GM06990 (cell line): ENCODE results near the gene FAM167B.

Source experiments
- DNase-seq: peaks from one replicate; pipeline ENCODE4 v3.0.0-alpha.2; 2011; ENCODE audit not compliant: insufficient read length; ENCODE audit errors: extremely low read depth
- H3K27me3 ChIP-seq: replicated peaks from 2 replicates; pipeline ENCODE4 v1.6.0; 2011; ENCODE audit warnings: low read length; ENCODE audit not compliant: control insufficient read depth, insufficient read depth
- H3K36me3 ChIP-seq: 2 replicates; pipeline ENCODE4 v1.5.1; 2011; ENCODE audit warnings: low read length; ENCODE audit not compliant: control insufficient read depth, insufficient read depth
- H3K4me3 ChIP-seq: replicated peaks from 2 replicates; pipeline ENCODE4 v1.5.1; 2011; ENCODE audit warnings: low read depth, mild to moderate bottlenecking, control low read depth, low read length
- TF ChIP-seq, protein P1 (sequence below): IDR thresholded peaks from 2 replicates; pipeline ENCODE4 v1.5.1; 2011; ENCODE audit warnings: low read length, control low read depth, mild to moderate bottlenecking, inconsistent platforms; ENCODE audit not compliant: insufficient read depth, poor library complexity, severe bottlenecking

FAM167B gene

DNA sequence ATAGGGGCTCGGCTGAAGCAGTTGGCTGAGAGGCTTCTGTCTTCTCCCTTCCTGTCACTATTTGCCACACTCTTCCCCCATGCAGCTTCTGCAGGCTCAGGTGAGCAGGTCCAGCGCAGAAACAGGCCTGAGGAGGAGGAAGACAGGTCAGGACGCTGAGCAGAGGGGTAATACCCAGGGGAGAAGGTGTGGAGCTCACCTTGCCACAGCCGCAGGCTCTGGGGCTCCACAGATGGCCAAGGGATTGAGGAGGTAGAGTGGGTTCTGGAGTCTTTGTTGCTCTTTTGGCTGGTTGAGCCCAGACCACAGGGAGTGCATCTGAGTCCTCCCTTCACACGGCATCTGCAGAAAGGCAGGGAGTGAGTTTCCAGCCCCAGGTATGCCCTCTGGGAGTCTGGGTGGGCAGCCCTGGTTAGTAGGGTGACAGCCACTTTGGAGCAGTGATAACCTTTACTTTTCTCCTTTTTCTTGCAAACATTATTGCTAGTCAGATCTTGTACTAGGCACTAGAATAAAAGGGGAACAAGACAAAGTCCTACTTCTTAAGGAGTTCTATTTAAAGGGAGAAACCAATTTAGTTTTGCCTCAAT, 15.1 kb upstream of the FAM167B start:
- DNase-seq, result no peak
- TF ChIP-seq, protein P1, sequence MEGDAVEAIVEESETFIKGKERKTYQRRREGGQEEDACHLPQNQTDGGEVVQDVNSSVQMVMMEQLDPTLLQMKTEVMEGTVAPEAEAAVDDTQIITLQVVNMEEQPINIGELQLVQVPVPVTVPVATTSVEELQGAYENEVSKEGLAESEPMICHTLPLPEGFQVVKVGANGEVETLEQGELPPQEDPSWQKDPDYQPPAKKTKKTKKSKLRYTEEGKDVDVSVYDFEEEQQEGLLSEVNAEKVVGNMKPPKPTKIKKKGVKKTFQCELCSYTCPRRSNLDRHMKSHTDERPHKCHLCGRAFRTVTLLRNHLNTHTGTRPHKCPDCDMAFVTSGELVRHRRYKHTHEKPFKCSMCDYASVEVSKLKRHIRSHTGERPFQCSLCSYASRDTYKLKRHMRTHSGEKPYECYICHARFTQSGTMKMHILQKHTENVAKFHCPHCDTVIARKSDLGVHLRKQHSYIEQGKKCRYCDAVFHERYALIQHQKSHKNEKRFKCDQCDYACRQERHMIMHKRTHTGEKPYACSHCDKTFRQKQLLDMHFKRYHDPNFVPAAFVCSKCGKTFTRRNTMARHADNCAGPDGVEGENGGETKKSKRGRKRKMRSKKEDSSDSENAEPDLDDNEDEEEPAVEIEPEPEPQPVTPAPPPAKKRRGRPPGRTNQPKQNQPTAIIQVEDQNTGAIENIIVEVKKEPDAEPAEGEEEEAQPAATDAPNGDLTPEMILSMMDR, result no peak
- Histone ChIP-seq H3K4me3 (no peak overlapping the region), H3K36me3 (peaks cover 19% of the 10 kb centered on the region), H3K27me3 (no peaks in the 10 kb centered on the region)

DNA sequence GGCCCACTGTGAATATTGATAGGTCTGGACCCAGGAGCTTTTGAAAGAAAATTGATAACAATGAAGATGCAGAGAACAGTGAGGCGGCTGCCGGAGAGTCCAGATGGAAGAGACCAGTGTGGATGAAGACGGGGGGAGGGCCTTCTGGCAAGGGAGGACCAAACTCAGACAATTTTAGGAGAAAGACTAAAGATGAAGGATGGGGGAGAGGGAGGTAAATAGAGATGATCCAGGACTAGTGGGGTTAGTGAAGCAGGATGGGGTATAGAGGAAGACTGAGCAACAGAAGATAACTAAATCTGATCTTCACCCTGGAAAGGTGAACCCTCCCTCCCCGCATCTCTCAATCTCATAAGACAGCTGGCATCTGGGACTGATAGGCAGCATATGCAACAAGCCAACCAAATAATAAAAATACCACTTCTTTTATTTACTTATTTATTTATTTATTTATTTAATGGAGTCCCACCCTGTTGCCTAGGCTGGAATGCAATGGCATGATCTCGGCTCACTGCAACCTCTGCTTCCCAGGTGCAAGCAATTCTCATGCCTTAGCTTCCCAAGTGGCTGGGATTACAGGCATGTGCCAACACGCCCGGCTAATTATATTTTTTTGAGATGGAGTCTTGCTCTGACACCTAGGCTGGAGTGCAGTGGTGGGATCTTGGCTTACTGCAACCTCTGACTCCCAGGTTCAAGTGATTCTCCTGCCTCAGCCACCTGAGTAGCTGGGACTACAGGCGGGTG, 14.3 kb upstream of the FAM167B start:
- TF ChIP-seq, protein P1, result no peak
- H3K36me3 ChIP-seq, result peaks cover 19% of the 10 kb centered on the region
- DNase-seq, result no peak
- no peaks in the 10 kb centered on the region for H3K27me3 ChIP-seq
- H3K4me3 ChIP-seq, result no peak overlapping the region

DNA sequence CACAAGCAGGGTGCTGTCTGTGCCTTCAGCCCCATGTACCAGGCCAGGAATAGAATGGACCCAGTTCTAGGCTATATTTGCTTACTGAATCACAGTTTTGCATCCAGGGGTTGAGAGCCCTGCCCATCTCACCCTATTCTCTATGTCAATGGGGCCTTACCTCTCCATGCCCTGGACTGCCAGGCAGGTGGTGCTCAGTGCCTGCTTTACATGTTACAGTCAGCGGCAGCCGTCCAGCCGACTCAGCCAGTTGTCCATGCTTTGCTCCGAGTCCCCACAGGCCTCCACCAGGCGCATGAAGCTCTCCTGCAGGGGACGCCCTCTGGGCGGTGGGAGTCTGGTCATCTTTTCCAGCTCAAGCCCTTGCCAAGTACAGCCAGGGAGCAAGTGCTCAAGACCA, 12.2 kb upstream of the FAM167B start:
- Histone ChIP-seq H3K4me3 (no peak overlapping the region), H3K36me3 (peaks cover 8% of the 10 kb centered on the region), H3K27me3 (no peaks in the 10 kb centered on the region)
- TF ChIP-seq, protein P1, result no peak
- DNase-seq, result no peak

DNA sequence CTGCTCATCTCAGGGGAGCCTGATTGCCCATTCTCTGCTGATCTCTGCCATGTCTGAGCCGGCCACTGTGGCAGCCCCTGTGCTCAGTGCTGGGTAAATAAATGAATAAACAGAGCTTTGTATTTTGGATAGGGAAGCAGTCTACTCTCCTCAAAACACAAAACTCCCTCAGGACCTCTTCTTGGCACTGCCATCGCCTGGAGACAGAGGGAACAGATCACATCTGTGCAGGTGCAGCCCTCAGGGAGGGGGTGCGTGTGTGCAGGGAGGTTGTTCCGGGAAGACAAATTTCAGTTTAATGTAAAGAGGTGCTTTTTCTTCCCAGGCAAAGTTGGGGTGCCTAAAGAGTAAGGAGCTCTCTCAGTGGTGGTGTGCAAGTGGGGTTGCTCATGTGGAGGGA, 7.7 kb upstream of the FAM167B start:
- TF ChIP-seq, protein P1, result no peak
- Histone ChIP-seq H3K4me3 (no peak overlapping the region), H3K36me3 (no peaks in the 10 kb centered on the region), H3K27me3 (no peaks in the 10 kb centered on the region)
- DNase-seq, result no peak

DNA sequence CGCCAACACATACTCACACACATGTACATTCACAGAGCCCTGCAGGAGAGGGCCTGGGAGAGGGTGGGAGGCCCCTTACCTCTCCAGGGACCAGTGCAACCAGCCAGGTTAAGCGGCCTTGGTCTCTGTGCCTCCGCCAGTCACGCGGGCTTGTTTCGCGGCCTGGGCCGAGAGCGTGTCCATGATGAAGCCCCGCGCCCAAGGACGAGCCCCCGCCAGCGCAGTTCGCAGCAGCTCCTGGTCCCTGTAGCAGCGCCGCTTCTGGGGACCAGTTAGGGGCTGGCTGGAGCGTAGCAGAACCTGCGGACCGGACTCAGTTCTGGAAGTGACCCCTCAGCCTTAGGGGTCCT, 7.3 kb upstream of the FAM167B start:
- TF ChIP-seq, protein P1, result no peak
- H3K4me3 ChIP-seq, result no peak overlapping the region
- no peaks in the 10 kb centered on the region for H3K36me3 ChIP-seq
- no peaks in the 10 kb centered on the region for H3K27me3 ChIP-seq
- no peak for DNase-seq
